ENCODE data around the gene CUEDC2.

The CUEDC2 gene

GRCh38 chr10:102421757-102422512 lies 10.4 kb downstream of the CUEDC2 start:
- DNase-seq: peak; percentile 51
- Mint-ChIP-seq H3K36me3 (ENCODE audit: low read depth) (no peaks in the 10 kb centered on the region), H3K27ac (no peak overlapping the region)

GRCh38 chr10:102421507-102421756 lies 10.9 kb downstream of the CUEDC2 start:
- no peak for TF ChIP-seq CTCF (IDR thresholded peaks at IDR 0.05)

More at GRCh38 chr10:102421757-102422512, 10.4 kb downstream of the CUEDC2 start:
- Mint-ChIP-seq H3K4me1 (peaks cover 28% of the 10 kb centered on the region), H3K27me3 (ENCODE audit: low read depth, poor library complexity) (peaks cover 38% of the 10 kb centered on the region), H3K4me3 (peak overlapping the region; percentile 98), H3K9me3 (no peaks in the 10 kb centered on the region)
- no peak for TF ChIP-seq CTCF (IDR thresholded peaks at IDR 0.05)

GRCh38 chr10:102420714-102421506 lies 11.5 kb downstream of the CUEDC2 start, which contains the start of gene FBXL15:
Gene FBXL15, plus strand, starts transcription at chr10:102420836. Its CDS starts 294 bp downstream, at chr10:102421130.
- TF ChIP-seq CTCF (IDR thresholded peaks at IDR 0.05): no peak
- no peaks in the 10 kb centered on the region for H3K36me3 Mint-ChIP-seq (ENCODE audit: low read depth)
- peak within 1 kb of the TSS; percentile 98 for H3K4me3 Mint-ChIP-seq
- no peaks in the 10 kb centered on the region for H3K9me3 Mint-ChIP-seq
- H3K4me1 Mint-ChIP-seq: peaks cover 28% of the 10 kb centered on the region
- H3K27me3 Mint-ChIP-seq (ENCODE audit: low read depth, poor library complexity): peaks cover 45% of the 10 kb centered on the region
- DNase-seq: peak; percentile 97
- peak within 1 kb of the TSS; percentile 100 for H3K27ac Mint-ChIP-seq

More at GRCh38 chr10:102421507-102421756, 10.9 kb downstream of the CUEDC2 start:
- Mint-ChIP-seq H3K27ac (no peak overlapping the region), H3K27me3 (ENCODE audit: low read depth, poor library complexity) (peaks cover 40% of the 10 kb centered on the region), H3K4me1 (peaks cover 28% of the 10 kb centered on the region), H3K4me3 (peak overlapping the region; percentile 98), H3K36me3 (ENCODE audit: low read depth) (no peaks in the 10 kb centered on the region), H3K9me3 (no peaks in the 10 kb centered on the region)
- DNase-seq: no peak

- peaks cover 28% of the 10 kb centered on the region for H3K4me1 Mint-ChIP-seq
- peak overlapping the region; percentile 98 for H3K4me3 Mint-ChIP-seq
- H3K27ac Mint-ChIP-seq: peak overlapping the region; percentile 100
- no peak for TF ChIP-seq CTCF (IDR thresholded peaks at IDR 0.05)
- H3K36me3 Mint-ChIP-seq (ENCODE audit: low read depth): no peaks in the 10 kb centered on the region
- peaks cover 49% of the 10 kb centered on the region for H3K27me3 Mint-ChIP-seq (ENCODE audit: low read depth, poor library complexity)
- H3K9me3 Mint-ChIP-seq: no peaks in the 10 kb centered on the region
- DNase-seq: no peak
Observed at GRCh38 chr10:102420181-102420713, 12.1 kb downstream of the CUEDC2 start.

- Mint-ChIP-seq H3K4me1 (peaks cover 28% of the 10 kb centered on the region), H3K36me3 (ENCODE audit: low read depth) (no peaks in the 10 kb centered on the region), H3K4me3 (peak overlapping the region; percentile 98), H3K27ac (no peak overlapping the region), H3K9me3 (no peaks in the 10 kb centered on the region), H3K27me3 (ENCODE audit: low read depth, poor library complexity) (peaks cover 53% of the 10 kb centered on the region)
- DNase-seq: peak; percentile 91
- TF ChIP-seq CTCF (IDR thresholded peaks at IDR 0.05): no peak
Observed at GRCh38 chr10:102419269-102420180, 12.8 kb downstream of the CUEDC2 start.
